Keratinocyte (primary cell): ENCODE data around the gene PLXDC1.

Source experiments
- CTCF ChIP-seq, 3 experiments: IDR thresholded peaks in 1 of 3; conservative IDR thresholded peaks in 1 of 3; optimal IDR thresholded peaks in 1 of 3; 2 replicates in 2 of 3; 3 replicates in 1 of 3; pipeline versions ENCODE3 to v1.5.1; 2011; ENCODE audit warnings: low read length in 3 of 3, mild to moderate bottlenecking in 3 of 3, moderate library complexity in 2 of 3, control low read depth in 1 of 3, inconsistent platforms in 1 of 3; ENCODE audit not compliant: insufficient read depth in 2 of 3; ENCODE audit errors: extremely low read depth in 1 of 3
- EZH2 ChIP-seq: IDR thresholded peaks from one replicate; pipeline ENCODE4 v1.6.1; 2012; ENCODE audit warnings: inconsistent platforms, mild to moderate bottlenecking, low read length, moderate library complexity

DNA sequence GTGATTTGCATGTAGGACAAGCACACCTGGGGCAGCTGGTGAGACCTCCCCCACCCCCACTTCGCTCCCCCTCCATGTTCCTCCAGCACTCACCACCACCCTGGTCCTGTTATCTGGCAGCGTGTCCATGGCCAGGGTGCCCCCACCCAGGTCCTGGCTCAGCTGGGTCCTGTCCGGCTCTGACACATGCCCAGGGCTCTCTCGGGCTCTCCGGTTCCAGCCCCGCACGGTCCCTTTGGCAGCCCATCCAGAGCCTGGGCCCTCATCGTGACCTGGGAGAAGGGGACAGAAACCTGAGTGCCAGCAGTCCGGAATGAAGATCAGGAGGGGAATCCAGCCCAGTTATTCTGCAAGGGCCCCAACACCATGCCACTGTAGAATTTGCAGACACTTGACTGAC lies 11.9 kb downstream of the PLXDC1 start:
- TF ChIP-seq CTCF (optimal IDR thresholded peaks at IDR 0.05 in 1 of 3, IDR thresholded peaks at IDR 0.05 in 1 of 3, conservative IDR thresholded peaks at IDR 0.05 in 1 of 3; ENCODE audit: extremely low read depth in 1 of 3, insufficient read depth in 2 of 3, low read length in 3 of 3) (no peak), EZH2 (no peak)
